ENCODE results near the gene RHNO1. TPM values are rescaled to one million over a fixed set of nuclear protein-coding genes. Genes with fewer than 3 reads are reported as not detected.
A peak's percentile ranks its signal among the peaks of the same experiment; 100 is the strongest.

Gene RHNO1
- total and polyA plus RNA-seq, 2 of the 13 experiments (the other 11 are each of a cell fraction or from before 2014, with no cell fraction given) = 27.2 to 49.6 TPM

DNA sequence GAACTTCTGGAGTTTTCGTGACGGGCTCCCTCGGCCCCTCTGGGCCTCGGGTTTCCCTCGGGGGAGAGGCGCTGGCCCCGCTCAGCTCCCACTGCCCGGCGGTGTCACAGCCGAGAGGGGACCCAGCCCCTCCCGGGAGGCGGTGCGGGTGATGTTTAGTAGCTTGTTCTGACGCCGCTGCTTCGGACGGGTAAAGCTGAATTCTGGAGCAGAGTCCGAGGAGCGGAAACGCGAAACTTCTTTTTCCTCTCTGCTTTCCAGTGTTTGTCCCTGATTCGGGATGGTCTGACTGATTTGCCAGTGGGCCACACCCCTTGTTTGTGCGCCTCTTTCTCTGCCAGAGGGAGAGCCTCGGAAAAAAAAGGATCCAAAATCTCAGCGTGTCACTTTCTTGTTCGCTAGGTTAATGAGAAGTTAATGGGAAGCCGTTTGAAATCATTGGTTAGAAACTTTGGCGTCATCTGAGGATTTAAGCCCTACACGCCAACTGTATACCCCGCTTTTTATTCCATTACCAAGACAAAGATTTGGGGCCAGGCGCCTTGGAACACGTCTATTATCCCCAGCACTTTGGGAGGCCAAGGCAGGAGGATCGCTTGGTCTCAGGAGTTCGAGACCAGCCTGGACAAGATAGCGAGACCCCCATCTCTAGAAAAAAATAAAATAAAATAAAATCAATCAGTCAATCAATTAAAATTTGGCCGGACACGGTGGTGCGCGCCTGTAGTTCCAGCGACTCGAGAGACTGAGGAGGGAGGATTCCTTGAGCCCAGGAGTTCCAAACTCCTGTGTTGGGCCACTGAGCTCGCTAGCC is 14.4 kb downstream of the RHNO1 start (continued):
- TF ChIP-seq, protein P1, sequence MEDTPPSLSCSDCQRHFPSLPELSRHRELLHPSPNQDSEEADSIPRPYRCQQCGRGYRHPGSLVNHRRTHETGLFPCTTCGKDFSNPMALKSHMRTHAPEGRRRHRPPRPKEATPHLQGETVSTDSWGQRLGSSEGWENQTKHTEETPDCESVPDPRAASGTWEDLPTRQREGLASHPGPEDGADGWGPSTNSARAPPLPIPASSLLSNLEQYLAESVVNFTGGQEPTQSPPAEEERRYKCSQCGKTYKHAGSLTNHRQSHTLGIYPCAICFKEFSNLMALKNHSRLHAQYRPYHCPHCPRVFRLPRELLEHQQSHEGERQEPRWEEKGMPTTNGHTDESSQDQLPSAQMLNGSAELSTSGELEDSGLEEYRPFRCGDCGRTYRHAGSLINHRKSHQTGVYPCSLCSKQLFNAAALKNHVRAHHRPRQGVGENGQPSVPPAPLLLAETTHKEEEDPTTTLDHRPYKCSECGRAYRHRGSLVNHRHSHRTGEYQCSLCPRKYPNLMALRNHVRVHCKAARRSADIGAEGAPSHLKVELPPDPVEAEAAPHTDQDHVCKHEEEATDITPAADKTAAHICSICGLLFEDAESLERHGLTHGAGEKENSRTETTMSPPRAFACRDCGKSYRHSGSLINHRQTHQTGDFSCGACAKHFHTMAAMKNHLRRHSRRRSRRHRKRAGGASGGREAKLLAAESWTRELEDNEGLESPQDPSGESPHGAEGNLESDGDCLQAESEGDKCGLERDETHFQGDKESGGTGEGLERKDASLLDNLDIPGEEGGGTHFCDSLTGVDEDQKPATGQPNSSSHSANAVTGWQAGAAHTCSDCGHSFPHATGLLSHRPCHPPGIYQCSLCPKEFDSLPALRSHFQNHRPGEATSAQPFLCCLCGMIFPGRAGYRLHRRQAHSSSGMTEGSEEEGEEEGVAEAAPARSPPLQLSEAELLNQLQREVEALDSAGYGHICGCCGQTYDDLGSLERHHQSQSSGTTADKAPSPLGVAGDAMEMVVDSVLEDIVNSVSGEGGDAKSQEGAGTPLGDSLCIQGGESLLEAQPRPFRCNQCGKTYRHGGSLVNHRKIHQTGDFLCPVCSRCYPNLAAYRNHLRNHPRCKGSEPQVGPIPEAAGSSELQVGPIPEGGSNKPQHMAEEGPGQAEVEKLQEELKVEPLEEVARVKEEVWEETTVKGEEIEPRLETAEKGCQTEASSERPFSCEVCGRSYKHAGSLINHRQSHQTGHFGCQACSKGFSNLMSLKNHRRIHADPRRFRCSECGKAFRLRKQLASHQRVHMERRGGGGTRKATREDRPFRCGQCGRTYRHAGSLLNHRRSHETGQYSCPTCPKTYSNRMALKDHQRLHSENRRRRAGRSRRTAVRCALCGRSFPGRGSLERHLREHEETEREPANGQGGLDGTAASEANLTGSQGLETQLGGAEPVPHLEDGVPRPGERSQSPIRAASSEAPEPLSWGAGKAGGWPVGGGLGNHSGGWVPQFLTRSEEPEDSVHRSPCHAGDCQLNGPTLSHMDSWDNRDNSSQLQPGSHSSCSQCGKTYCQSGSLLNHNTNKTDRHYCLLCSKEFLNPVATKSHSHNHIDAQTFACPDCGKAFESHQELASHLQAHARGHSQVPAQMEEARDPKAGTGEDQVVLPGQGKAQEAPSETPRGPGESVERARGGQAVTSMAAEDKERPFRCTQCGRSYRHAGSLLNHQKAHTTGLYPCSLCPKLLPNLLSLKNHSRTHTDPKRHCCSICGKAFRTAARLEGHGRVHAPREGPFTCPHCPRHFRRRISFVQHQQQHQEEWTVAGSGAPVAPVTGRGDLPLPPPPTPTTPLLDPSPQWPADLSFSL (CRISPR knock-in tag; IDR thresholded peaks at IDR 0.05) = peak; percentile 65; the same call in 1 of the 2 replicates
- TF ChIP-seq KAT7 (CRISPR knock-in tag; IDR thresholded peaks at IDR 0.05; ENCODE audit: borderline replicate concordance) (0 out of 2 replicates have a peak, but pooled peaks have one; percentile 2), KDM1A (CRISPR knock-in tag; IDR thresholded peaks at IDR 0.05) (no peak), TOE1 (CRISPR knock-in tag; IDR thresholded peaks at IDR 0.05) (no peak), XRCC5 (optimal IDR thresholded peaks at IDR 0.05; ENCODE audit: low read length) (peak; percentile 2), KDM5A (IDR thresholded peaks at IDR 0.05; ENCODE audit: borderline replicate concordance, low read length) (peak; percentile 28; the same call in 1 of the 2 replicates), HINFP (CRISPR knock-in tag; IDR thresholded peaks at IDR 0.05; ENCODE audit: low read depth) (0 out of 2 replicates have a peak, but pooled peaks have one; percentile 5), MAFF (IDR thresholded peaks at IDR 0.05; ENCODE audit: low read depth, low read length) (no peak), HNF4A (CRISPR knock-in tag; IDR thresholded peaks at IDR 0.05) (0 out of 2 replicates have a peak, but pooled peaks have one; percentile 2)
